Lower leg skin (tissue), 4 donors: ENCODE results near the gene APBA2. TPM values are rescaled to one million over a fixed set of nuclear protein-coding genes. Genes with fewer than 3 reads are reported as not detected.

Experiments used
- DNase-seq, 2 donors: peaks; one replicate each; pipeline ENCODE4 v3.0.0-alpha.2; 2019; ENCODE audit warnings: low spot score in 2 of 2
- H3K4me3 ChIP-seq: fragments of 200-600 bp; sonication (generic); 2 replicates; pipeline ENCODE4 v1.5.1; 2017; ENCODE audit warnings: mild to moderate bottlenecking, low read depth; ENCODE audit not compliant: poor library complexity, severe bottlenecking
- POLR2A ChIP-seq, 2 donors: fragments of 450-650 bp; IDR thresholded peaks; one replicate each; pipeline ENCODE4 v1.6.1; 2016 to 2017; ENCODE audit warnings: antibody characterized with exemption in 2 of 2, mild to moderate bottlenecking in 1 of 2, moderate library complexity in 1 of 2
- WGBS, 2 donors: methylation state at CpG; one replicate each; pipeline ENCODE4 v1.1.5; 2018; 5-methylcytosine and 5-hydroxymethylcytosine counted together
- intact Hi-C: fragments of 100-400 bp; cut with DNase I; formaldehyde crosslinking; loops from one replicate; pipeline ENCODE4 v1.15.0; 2023; ENCODE audit warnings: low total_unique reads
- total RNA-seq, 4 donors: library from RNA; depleted of rRNA; stranded (reverse); fragments of >200 nt; gene quantifications; one replicate each; pipeline ENCODE4 v1.1.0, GENCODE V29; 2016
- TF ChIP-seq, protein P1 (sequence below), 3 donors: fragments of 450-650 bp; IDR thresholded peaks; one replicate each; pipeline ENCODE4 v1.5.1; 2016; ENCODE audit warnings: antibody characterized with exemption in 3 of 3, mild to moderate bottlenecking in 3 of 3, moderate library complexity in 2 of 3

The APBA2 gene
- total RNA-seq, 4 donors from 2014 or later, result 0.80 to 1.9 (median 1.6) TPM

DNA sequence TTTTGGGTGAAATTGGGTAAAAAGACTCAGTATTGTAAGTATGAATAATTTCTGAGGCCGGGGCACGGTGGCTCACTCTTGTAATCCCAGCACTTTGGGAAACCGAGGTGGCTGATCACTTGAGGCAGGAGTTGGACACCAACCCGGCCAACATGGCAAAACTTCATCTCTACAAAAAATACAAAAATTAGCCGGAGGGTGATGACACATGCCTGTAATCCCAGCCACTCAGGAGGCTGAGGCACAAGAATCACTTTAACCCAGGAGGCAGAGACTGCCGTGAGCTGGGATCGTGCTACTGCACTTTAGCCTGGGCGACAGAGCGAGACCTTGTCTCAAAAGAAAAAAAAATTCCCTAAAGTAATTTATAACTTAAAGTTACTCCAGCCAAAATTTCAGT, 162.2 kb downstream of the APBA2 start:
- no peak overlapping the region for H3K4me3 ChIP-seq
- intact Hi-C loops, result no loop called here
- peak in 1 of 2 donors; percentile 60 for DNase-seq
- TF ChIP-seq, protein P1, sequence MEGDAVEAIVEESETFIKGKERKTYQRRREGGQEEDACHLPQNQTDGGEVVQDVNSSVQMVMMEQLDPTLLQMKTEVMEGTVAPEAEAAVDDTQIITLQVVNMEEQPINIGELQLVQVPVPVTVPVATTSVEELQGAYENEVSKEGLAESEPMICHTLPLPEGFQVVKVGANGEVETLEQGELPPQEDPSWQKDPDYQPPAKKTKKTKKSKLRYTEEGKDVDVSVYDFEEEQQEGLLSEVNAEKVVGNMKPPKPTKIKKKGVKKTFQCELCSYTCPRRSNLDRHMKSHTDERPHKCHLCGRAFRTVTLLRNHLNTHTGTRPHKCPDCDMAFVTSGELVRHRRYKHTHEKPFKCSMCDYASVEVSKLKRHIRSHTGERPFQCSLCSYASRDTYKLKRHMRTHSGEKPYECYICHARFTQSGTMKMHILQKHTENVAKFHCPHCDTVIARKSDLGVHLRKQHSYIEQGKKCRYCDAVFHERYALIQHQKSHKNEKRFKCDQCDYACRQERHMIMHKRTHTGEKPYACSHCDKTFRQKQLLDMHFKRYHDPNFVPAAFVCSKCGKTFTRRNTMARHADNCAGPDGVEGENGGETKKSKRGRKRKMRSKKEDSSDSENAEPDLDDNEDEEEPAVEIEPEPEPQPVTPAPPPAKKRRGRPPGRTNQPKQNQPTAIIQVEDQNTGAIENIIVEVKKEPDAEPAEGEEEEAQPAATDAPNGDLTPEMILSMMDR (IDR thresholded peaks at IDR 0.05), result no peak
- no peak for TF ChIP-seq POLR2A (IDR thresholded peaks at IDR 0.05)
- 96% methylated on average over 9 of the region's 9 CpGs for WGBS, 2 donors

DNA sequence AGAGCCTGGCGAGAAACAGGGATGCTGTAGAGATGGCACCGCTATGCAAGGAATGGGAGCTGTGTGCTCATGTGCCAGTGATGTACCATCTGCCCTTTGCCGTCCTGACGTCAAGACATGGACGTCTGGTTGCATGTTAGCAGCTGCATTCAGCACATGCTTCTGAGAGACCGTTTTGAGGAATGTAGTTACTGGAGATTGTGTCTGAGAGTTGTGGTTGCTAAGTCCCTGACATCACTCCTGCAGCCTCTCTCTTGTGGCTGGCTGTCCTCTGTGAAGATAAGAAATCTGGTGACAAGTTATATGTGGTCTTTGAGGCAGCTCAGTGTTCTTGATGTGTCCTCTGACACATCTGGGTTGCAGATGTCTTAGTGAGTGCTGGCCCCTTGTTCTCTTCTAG, 165.1 kb downstream of the APBA2 start:
- DNase-seq, result no peak
- no peak overlapping the region for H3K4me3 ChIP-seq
- WGBS, 2 donors, result 41 to 56% methylated on average over 6 of the region's 6 CpGs
- TF ChIP-seq, protein P1 (IDR thresholded peaks at IDR 0.05), result no peak
- intact Hi-C loops, result no loop called here

DNA sequence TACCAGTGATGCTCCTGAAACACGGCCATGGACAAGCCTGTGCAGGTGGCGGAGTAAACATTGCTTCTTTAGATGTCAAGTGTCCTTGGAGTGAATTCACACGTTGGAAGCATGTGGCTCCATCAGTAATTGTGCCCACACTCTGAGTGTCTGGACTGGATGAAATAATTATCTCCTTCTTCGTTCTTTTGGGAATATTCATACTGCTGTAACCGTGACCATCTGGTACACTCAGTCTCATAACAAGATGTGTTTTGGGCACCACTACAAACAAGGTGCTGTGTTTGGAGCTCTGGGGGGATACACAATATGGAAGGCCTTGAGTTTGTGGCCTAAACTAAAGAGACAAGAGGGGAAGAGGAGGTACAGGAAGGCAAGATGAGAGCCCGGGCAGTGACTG, 165.6 kb downstream of the APBA2 start:
- WGBS, 2 donors, result 57 to 70% methylated on average over 6 of the region's 6 CpGs
- no peak overlapping the region for H3K4me3 ChIP-seq
- intact Hi-C loops, result no loop called here
- DNase-seq, result no peak
- TF ChIP-seq, protein P1 (IDR thresholded peaks at IDR 0.05), result no peak
- TF ChIP-seq POLR2A (IDR thresholded peaks at IDR 0.05), result no peak

DNA sequence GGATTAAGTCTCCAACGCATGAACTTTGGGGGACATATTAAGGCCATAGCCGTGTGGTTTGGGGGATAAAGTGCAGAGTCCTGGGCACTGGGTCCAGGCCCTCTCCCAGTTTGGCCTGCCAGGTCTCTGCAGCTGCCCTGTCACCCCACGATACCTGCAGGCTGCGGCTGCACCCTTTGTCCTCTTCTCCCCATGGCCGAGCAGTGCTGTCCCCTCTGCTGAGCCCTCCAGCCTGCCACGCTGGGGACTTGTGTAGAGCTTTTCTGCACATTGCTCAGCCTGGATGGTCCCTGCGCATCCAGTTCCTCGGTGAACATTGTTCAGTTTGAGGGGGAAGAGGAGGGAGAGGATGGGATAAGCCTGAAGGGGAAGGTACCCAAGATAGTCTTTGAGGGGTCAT, 167.2 kb downstream of the APBA2 start:
- peak in 1 of 2 donors; percentile 54 for DNase-seq
- TF ChIP-seq POLR2A (IDR thresholded peaks at IDR 0.05), result no peak
- TF ChIP-seq, protein P1 (IDR thresholded peaks at IDR 0.05), result no peak
- 95% methylated on average over 8 of the region's 8 CpGs for WGBS, 2 donors
- H3K4me3 ChIP-seq, result no peak overlapping the region
- intact Hi-C loops, result no loop called here

DNA sequence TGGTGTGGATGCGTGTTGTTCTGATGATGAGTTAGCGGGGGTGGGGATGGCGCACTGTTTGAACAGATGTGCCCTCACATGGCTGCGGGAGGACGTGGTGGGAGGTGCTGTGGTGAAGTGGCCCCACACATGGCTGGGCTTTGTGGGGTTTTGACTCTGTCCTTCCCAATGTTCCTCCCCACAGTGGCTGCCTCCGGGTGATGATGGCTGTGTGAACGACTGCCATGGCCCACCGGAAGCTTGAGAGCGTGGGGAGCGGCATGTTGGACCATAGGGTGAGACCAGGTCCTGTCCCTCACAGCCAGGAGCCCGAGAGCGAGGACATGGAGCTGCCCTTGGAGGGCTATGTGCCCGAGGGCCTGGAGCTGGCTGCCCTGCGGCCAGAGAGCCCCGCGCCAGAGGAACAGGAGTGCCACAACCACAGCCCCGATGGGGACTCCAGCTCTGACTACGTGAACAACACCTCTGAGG, 167.9 kb downstream of the APBA2 start:
- intact Hi-C loops, result no loop called here
- no peak overlapping the region for H3K4me3 ChIP-seq
- 89 to 92% methylated on average over 17 to 18 of the region's 18 CpGs for WGBS, 2 donors
- TF ChIP-seq, protein P1 (IDR thresholded peaks at IDR 0.05), result no peak
- TF ChIP-seq POLR2A (IDR thresholded peaks at IDR 0.05), result no peak
- DNase-seq, result no peak
